ENCODE data around the gene MTA3. TPM values are rescaled to one million over a fixed set of nuclear protein-coding genes. Genes with fewer than 3 reads are reported as not detected.

The MTA3 gene
- total RNA-seq, 1 donor from 2014 or later: 26.8 TPM

DNA sequence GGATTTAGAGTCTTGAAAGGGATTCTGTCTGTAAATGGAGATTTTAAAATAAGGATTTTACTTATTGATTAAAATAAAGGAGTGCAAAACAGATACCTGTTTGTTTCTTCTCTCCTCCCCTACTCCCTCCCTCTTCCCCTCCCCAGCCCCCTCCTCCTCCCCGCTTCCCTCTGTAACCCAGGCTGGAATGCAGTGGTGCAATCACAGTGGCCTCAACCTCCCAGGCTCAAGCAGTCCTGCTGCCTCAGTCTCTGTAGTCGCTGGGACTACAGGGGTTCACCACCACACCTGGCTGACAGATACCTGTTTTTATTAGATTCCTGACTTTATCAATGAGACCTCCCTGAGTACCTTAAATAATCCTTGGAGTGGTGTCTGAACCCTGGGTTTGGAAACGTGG, 138.4 kb downstream of the MTA3 start:
- DNase-seq (no peak), ATAC-seq (ENCODE audit: low read depth) (no peak)
- TF ChIP-seq CTCF (IDR thresholded peaks at IDR 0.05): no peak
- no peaks in the 10 kb centered on the region for H3K27me3 Mint-ChIP-seq
- ChIA-PET POLR2A (no interaction called here), CTCF (no interaction called here)
- intact Hi-C loops (cut with micrococcal nuclease): no loop called here
- no peaks in the 10 kb centered on the region for H3K4me1 Mint-ChIP-seq
- H3K27ac Mint-ChIP-seq: no peak overlapping the region
- H3K4me3 Mint-ChIP-seq: no peak overlapping the region
- peaks cover 40% of the 10 kb centered on the region for H3K36me3 Mint-ChIP-seq (ENCODE audit: low read depth)
- no peaks in the 10 kb centered on the region for H3K9me3 Mint-ChIP-seq

GRCh38 chr2:42708179-42708578, 139.7 kb downstream of the MTA3 start:
- no peak for DNase-seq
- Mint-ChIP-seq H3K27ac (no peak overlapping the region), H3K9me3 (no peaks in the 10 kb centered on the region), H3K27me3 (no peaks in the 10 kb centered on the region), H3K4me3 (no peak overlapping the region), H3K36me3 (ENCODE audit: low read depth) (peaks cover 36% of the 10 kb centered on the region), H3K4me1 (no peaks in the 10 kb centered on the region)
- CTCF ChIA-PET: no interaction called here
- ATAC-seq (ENCODE audit: low read depth): no peak
- TF ChIP-seq CTCF (IDR thresholded peaks at IDR 0.05): no peak
- POLR2A ChIA-PET: no interaction called here
- intact Hi-C loops (cut with micrococcal nuclease): no loop called here

- no peak for TF ChIP-seq CTCF (IDR thresholded peaks at IDR 0.05)
- H3K9me3 Mint-ChIP-seq: no peaks in the 10 kb centered on the region
- ChIA-PET CTCF (no interaction called here), POLR2A (no interaction called here)
- no peak overlapping the region for H3K27ac Mint-ChIP-seq
- ATAC-seq (ENCODE audit: low read depth) (no peak), DNase-seq (no peak)
- no peaks in the 10 kb centered on the region for H3K4me1 Mint-ChIP-seq
- intact Hi-C loops (cut with micrococcal nuclease): no loop called here
- H3K4me3 Mint-ChIP-seq: no peak overlapping the region
- H3K36me3 Mint-ChIP-seq (ENCODE audit: low read depth): peaks cover 20% of the 10 kb centered on the region
- no peaks in the 10 kb centered on the region for H3K27me3 Mint-ChIP-seq
Measured at GRCh38 chr2:42711896-42712295, 143.5 kb downstream of the MTA3 start.

GRCh38 chr2:42712934-42713333, 144.5 kb downstream of the MTA3 start:
- Mint-ChIP-seq H3K36me3 (ENCODE audit: low read depth) (peaks cover 16% of the 10 kb centered on the region), H3K27me3 (no peaks in the 10 kb centered on the region), H3K9me3 (no peaks in the 10 kb centered on the region), H3K4me1 (no peaks in the 10 kb centered on the region), H3K4me3 (no peak overlapping the region), H3K27ac (no peak overlapping the region)
- ATAC-seq (ENCODE audit: low read depth): no peak
- CTCF ChIA-PET: no interaction called here
- POLR2A ChIA-PET: no interaction called here
- no peak for DNase-seq
- intact Hi-C loops (cut with micrococcal nuclease): no loop called here
- TF ChIP-seq CTCF (IDR thresholded peaks at IDR 0.05): no peak

DNA sequence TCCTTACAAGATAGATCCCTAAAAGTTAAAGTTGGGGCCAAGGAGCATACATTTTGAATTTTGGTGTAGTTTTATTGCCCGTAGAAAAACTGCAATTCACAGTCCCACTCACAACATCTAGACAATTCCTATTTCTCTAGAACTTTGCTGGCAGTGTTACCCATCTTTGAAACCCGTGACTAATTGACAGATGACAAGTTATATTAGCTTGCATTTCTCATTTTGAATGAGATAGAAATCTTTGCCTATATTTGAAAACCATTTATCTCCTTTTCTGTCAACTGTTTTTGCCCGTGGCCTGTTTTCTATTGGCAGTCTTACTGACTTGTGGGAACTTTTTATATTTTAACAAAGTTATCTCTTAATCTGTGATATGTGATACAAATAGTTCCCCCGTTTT, 145.5 kb downstream of the MTA3 start:
- no peaks in the 10 kb centered on the region for H3K9me3 Mint-ChIP-seq
- POLR2A ChIA-PET: no interaction called here
- intact Hi-C loops (cut with micrococcal nuclease): no loop called here
- no peak for TF ChIP-seq CTCF (IDR thresholded peaks at IDR 0.05)
- no peaks in the 10 kb centered on the region for H3K4me1 Mint-ChIP-seq
- H3K4me3 Mint-ChIP-seq: no peak overlapping the region
- DNase-seq (no peak), ATAC-seq (ENCODE audit: low read depth) (no peak)
- CTCF ChIA-PET: no interaction called here
- no peaks in the 10 kb centered on the region for H3K27me3 Mint-ChIP-seq
- no peak overlapping the region for H3K27ac Mint-ChIP-seq
- peaks cover 7% of the 10 kb centered on the region for H3K36me3 Mint-ChIP-seq (ENCODE audit: low read depth)

All from activated B cell treated with CpG ODN at 0.5 μM for 24 hours (primary cell).